Uterus (tissue), 2 donors: ENCODE measurements around the gene MAN1B1.

Source experiments
- POLR2A ChIP-seq, 2 donors: fragments of 450-650 bp; IDR thresholded peaks; one replicate each; pipeline ENCODE4 v1.6.1; 2016; ENCODE audit warnings: antibody characterized with exemption in 2 of 2, mild to moderate bottlenecking in 1 of 2, moderate library complexity in 1 of 2
- TF ChIP-seq, protein P1 (sequence below), 4 experiments: fragments of 200-600 bp in 2 of 4; fragments of 450-650 bp in 2 of 4; sonication (generic) in 2 of 4; IDR thresholded peaks; one replicate each; pipeline ENCODE4 v1.5.1; 2016 to 2019; ENCODE audit warnings: antibody characterized with exemption in 4 of 4, mild to moderate bottlenecking in 2 of 4, moderate library complexity in 1 of 4

DNA sequence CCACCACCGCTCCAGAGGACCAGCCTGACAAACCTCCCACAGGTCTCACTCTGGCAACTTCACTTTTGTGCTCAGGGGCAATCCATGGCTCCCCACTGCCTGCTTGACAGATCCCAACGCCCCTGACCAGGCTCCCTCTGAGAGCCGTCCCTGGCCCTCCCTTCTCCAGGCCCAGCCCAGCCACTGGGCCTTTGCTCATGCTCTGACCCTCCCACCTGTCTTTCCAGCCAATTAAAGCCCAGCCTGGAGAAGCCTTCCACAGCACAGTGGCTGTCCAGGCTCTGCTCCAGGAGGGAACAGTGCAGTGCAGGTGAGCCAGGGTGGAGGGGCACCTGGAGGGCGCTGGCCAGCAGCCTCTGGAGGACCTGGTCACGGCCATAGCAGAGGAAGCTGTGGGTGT, 36.2 kb upstream of the MAN1B1 start:
- TF ChIP-seq, protein P1, sequence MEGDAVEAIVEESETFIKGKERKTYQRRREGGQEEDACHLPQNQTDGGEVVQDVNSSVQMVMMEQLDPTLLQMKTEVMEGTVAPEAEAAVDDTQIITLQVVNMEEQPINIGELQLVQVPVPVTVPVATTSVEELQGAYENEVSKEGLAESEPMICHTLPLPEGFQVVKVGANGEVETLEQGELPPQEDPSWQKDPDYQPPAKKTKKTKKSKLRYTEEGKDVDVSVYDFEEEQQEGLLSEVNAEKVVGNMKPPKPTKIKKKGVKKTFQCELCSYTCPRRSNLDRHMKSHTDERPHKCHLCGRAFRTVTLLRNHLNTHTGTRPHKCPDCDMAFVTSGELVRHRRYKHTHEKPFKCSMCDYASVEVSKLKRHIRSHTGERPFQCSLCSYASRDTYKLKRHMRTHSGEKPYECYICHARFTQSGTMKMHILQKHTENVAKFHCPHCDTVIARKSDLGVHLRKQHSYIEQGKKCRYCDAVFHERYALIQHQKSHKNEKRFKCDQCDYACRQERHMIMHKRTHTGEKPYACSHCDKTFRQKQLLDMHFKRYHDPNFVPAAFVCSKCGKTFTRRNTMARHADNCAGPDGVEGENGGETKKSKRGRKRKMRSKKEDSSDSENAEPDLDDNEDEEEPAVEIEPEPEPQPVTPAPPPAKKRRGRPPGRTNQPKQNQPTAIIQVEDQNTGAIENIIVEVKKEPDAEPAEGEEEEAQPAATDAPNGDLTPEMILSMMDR (IDR thresholded peaks at IDR 0.05) = no peak
- no peak for TF ChIP-seq POLR2A (IDR thresholded peaks at IDR 0.05)
